ENCODE results near the gene TRMT2A.

The TRMT2A gene

DNA sequence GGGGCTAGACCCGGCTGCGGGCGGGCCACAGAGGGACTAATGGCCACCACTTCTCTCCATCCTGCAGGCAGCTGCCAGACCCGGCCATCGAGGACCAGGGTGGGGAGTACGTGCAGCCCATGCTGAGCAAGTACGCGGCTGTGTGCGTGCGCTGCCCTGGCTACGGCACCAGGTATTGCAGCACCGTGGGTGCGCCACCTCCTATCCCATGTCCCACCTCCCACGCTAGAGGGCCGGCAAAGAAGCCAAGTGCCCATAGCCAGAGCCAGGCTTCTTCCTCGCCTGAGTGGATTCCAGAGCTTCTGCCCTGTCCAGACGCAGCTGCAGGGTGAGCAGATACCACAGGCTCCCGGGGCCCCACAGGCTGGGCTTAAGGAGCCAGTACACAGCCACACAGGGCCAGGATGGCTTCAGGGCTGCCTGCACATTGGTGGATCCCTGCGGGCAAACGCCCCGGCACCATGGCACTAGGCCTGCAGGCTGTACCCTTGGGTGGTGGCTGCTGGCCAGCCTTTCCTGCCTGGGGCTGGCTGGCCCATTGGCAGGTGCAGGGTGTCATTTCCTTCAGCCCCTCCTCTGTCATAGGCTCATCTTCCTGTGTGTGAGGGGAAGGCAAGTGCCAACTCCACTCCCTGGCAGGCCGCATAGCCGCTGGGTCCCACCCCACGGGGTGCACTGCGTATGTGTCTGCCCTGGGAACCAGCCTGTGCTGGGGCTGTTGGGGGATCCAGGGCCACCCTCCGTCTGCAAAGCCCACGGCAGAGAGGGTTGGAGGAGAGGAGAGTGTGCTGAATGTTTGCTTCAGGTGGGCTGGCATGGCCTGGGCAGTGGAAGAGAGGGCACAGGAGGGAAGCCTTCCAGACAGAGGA is 53.5 kb downstream of the TRMT2A start:
- DNase-seq (ENCODE audit: low read depth in 2 of 2) = no peak

DNA sequence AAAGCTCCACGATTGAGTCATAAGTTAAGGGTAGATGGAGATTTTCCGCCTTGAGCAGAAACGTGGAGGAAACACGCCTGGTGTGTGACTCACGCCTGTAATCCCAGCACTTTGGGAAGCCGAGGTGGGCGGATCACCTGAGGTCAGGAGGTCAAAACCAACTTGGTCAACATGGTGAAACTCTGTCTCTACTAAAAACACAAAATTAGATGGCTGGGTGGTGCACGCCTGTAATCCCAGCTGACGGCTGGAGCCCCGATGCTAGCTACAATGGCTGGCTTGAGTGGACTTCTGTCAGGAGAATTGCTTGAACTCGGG is 54.3 kb downstream of the TRMT2A start:
- no peak for DNase-seq (ENCODE audit: low read depth in 2 of 2)

DNA sequence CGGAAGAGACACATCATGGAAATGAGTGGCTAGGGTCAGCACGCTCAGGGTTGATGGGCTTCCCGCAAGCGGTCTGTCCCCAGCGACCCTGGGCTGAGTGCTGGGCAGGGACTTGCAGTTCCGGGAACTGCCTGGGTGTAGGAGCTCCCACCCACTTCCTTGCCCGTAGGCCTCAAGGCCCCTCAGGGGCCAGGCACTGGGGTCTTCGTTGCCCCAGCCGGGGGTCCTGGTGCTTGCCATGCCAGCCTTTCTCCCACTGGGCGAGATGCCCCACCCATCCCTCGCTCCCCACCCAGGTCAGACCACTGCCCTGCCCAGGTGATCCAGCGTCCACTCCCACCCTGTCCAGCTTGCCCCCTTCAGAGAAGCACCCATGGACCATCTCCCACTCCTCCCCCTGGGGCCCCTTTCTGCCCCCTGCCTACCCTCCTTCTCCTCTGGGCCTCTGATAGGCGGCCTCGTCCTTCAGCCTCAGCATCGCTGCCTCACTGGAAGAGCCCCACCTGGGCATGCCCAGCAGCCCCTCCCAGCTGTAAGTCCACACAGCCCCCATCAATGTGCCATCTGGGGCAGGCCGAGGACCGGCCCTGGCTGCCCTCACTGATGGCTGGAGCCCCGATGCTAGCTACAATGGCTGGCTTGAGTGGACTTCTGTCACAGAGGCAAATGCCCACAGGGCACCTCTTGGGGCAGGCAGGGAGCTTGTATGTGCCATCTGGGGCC is 54.8 kb downstream of the TRMT2A start:
- no peak for DNase-seq (ENCODE audit: low read depth in 2 of 2)

All from stimulated activated CD8-positive, alpha-beta memory T cell treated with anti-CD3 and anti-CD28 coated beads, Interleukin-2, amount 100 ng/mL, for 1 hour (primary cell).